Transverse colon (tissue), 4 donors: ENCODE results near the gene TOMM6. TPM values are rescaled to one million over a fixed set of nuclear protein-coding genes. Genes with fewer than 3 reads are reported as not detected.
A peak's percentile ranks its signal among the peaks of the same experiment; 100 is the strongest.

ENCODE experiments used
- DNase-seq: peaks from one replicate; pipeline ENCODE4 v3.0.0-alpha.2; 2019
- H3K27ac ChIP-seq, 4 donors: fragments of 200-600 bp; sonication (generic); 2 replicates each; pipeline ENCODE4 v1.5.1; 2016 to 2018; ENCODE audit warnings: inconsistent platforms in 4 of 4
- H3K27me3 ChIP-seq: fragments of 200-600 bp; sonication (generic); 2 replicates; pipeline ENCODE4 v1.5.1; 2017; ENCODE audit warnings: inconsistent platforms
- H3K36me3 ChIP-seq, 4 donors: fragments of 200-600 bp; sonication (generic); 2 replicates each; pipeline ENCODE4 v1.5.1; 2017 to 2019; ENCODE audit warnings: inconsistent platforms in 4 of 4
- H3K4me1 ChIP-seq, 4 donors: fragments of 200-600 bp; sonication (generic); 2 replicates each; pipeline ENCODE4 v1.5.1; 2017 to 2020; ENCODE audit warnings: inconsistent platforms in 4 of 4
- H3K4me3 ChIP-seq, 4 donors: fragments of 200-600 bp; sonication (generic); 1 replicate in 1 of 4; 2 replicates in 3 of 4; pipeline versions ENCODE4 v1.5.1 to v1.6.1; 2017 to 2019; ENCODE audit warnings: inconsistent platforms in 4 of 4
- H3K9me3 ChIP-seq, 2 donors: fragments of 200-600 bp; sonication (generic); 2 replicates each; pipeline ENCODE4 v1.5.1; 2017 to 2019; ENCODE audit warnings: inconsistent platforms in 2 of 2
- EP300 ChIP-seq: sonication (generic); formaldehyde crosslinking; IDR thresholded peaks from one replicate; pipeline ENCODE4 v1.6.1; 2017; ENCODE audit warnings: antibody characterized with exemption, low read depth
- POLR2A ChIP-seq: fragments of 450-650 bp; IDR thresholded peaks from one replicate; pipeline ENCODE4 v1.6.1; 2016; ENCODE audit warnings: antibody characterized with exemption, mild to moderate bottlenecking, moderate library complexity
- POLR2AphosphoS5 ChIP-seq, 3 donors: sonication (generic); formaldehyde crosslinking; IDR thresholded peaks; one replicate each; pipeline ENCODE4 v1.6.1; 2016; ENCODE audit warnings: antibody characterized with exemption in 3 of 3
- WGBS, 2 donors: methylation state at CpG; one replicate each; pipeline ENCODE4 v1.1.5; 2018; ENCODE audit warnings: low coverage in 1 of 2; 5-methylcytosine and 5-hydroxymethylcytosine counted together
- in situ Hi-C, 4 donors: fragments of 200-750 bp; cut with MboI; loops; one replicate each; pipeline versions ENCODE4 v1.15.0 to v1.15.1; 2017; ENCODE audit warnings: low sequenced_read_pairs in 3 of 4, low pct_ligation_motif_present in 1 of 4, low pct_unique_long_range_greater_than_20kb in 1 of 4
- intact Hi-C: fragments of 100-400 bp; cut with DNase I; formaldehyde crosslinking; loops from one replicate; pipeline ENCODE4 v1.15.1; 2023; ENCODE audit warnings: low total_unique reads
- total RNA-seq, 4 donors: library from RNA; depleted of rRNA; stranded (reverse); fragments of >200 nt; gene quantifications; one replicate each; pipeline ENCODE4 v1.1.0, GENCODE V29; 2016
- TF ChIP-seq, protein P1 (sequence below), 5 experiments: fragments of 200-600 bp in 3 of 5; fragments of 450-650 bp in 2 of 5; sonication (generic) in 3 of 5; IDR thresholded peaks; 1 replicate in 2 of 5; 2 replicates in 3 of 5; pipeline ENCODE4 v1.5.1; 2016 to 2017; ENCODE audit warnings: antibody characterized with exemption in 5 of 5, inconsistent platforms in 3 of 5, mild to moderate bottlenecking in 2 of 5, moderate library complexity in 1 of 5

Gene TOMM6
- total RNA-seq, 4 donors from 2014 or later: 24.1 to 93.1 (median 85.6) TPM

DNA sequence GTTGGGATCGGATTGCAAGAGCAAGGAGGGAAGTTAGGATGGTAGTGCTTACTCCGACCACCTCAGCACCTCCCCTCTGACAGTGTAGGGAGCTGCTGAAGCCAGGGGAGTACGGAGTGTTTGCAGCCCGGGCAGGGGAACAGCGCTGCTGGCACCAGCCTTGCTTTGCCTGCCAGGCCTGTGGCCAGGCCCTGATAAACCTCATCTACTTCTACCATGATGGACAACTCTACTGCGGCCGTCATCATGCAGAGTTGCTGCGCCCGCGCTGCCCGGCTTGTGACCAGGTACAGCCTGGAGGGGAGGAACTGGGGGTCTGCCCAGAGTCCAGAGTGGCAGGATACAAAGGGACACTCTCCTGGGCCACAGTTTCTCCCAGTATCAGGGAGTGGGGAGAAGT, 2.2 kb upstream of the TOMM6 start:
- H3K9me3 ChIP-seq: no peaks in the 10 kb centered on the region
- TF ChIP-seq, protein P1, sequence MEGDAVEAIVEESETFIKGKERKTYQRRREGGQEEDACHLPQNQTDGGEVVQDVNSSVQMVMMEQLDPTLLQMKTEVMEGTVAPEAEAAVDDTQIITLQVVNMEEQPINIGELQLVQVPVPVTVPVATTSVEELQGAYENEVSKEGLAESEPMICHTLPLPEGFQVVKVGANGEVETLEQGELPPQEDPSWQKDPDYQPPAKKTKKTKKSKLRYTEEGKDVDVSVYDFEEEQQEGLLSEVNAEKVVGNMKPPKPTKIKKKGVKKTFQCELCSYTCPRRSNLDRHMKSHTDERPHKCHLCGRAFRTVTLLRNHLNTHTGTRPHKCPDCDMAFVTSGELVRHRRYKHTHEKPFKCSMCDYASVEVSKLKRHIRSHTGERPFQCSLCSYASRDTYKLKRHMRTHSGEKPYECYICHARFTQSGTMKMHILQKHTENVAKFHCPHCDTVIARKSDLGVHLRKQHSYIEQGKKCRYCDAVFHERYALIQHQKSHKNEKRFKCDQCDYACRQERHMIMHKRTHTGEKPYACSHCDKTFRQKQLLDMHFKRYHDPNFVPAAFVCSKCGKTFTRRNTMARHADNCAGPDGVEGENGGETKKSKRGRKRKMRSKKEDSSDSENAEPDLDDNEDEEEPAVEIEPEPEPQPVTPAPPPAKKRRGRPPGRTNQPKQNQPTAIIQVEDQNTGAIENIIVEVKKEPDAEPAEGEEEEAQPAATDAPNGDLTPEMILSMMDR (IDR thresholded peaks at IDR 0.05): no peak
- TF ChIP-seq EP300: no peak
- no peak for TF ChIP-seq POLR2A
- peaks cover 15 to 31% (median 29%) of the 10 kb centered on the region in 4 donors for H3K4me1 ChIP-seq
- H3K27ac ChIP-seq: no peak overlapping the region
- 92% methylated on average over 11 of the region's 11 CpGs; no CpG with 5 or more reads in 1 of the 2 donors for WGBS, 2 donors
- intact Hi-C loops (loop anchor here (5.0 kb wide), 1 partner anchor 137 kb away; the partner anchor contains the start of genes BYSL and MED20), in situ Hi-C loops (loop anchor here in 2 of 4 donors (5.0 to 25.0 kb wide), 3 partner anchors 127 to 260 kb away; partner anchors contain the start of genes BYSL (in 1 of the 2) and MED20 (in 1 of the 2))
- peaks cover 0 to 9% (median 4%) of the 10 kb centered on the region in 4 donors for H3K36me3 ChIP-seq
- no peak for DNase-seq
- H3K4me3 ChIP-seq: no peak overlapping the region
- H3K27me3 ChIP-seq: no peaks in the 10 kb centered on the region

DNA sequence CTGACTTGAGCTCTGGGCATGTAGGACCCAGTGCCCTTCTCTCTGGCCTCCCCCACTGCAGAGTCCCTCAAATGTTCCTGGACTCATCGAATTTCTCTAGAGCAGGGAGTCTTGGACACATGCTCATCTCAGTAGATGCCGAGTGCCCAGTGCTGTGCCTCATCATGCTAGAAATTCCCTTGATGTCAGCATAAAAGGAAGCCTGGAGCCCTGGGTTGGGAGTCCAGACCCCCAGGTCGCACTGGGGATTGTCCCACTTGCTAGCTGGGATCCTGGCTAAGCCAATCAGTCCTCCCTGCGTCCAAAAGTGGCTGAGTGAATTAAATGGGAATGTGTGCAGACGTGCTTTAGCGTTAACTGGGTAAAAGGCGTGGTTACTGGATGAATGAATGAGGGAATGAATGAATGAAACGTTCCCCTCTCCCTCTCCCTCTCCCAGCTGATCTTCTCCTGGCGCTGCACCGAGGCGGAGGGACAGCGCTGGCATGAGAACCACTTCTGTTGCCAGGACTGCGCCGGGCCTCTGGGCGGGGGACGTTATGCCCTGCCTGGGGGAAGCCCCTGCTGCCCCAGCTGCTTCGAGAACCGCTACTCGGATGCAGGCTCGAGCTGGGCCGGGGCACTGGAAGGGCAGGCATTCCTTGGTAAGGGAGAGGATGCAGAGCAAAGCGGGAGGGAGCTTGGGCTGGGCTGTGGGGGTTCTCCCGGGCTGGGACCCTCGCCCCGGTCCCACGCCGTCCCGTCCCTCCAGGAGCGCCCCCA, 1.6 kb upstream of the TOMM6 start:
- peak; percentile 22 for DNase-seq
- in situ Hi-C loops (loop anchor here in 2 of 4 donors (5.0 to 25.0 kb wide), 3 partner anchors 126 to 259 kb away; partner anchors contain the start of genes BYSL (in 1 of the 2) and MED20 (in 1 of the 2)), intact Hi-C loops (loop anchor here (5.0 kb wide), 1 partner anchor 136 kb away; the partner anchor contains the start of genes BYSL and MED20)
- Histone ChIP-seq H3K4me3 (peak overlapping the region; percentile 39 to 96 (median 80)), H3K9me3 (no peaks in the 10 kb centered on the region), H3K27me3 (no peaks in the 10 kb centered on the region), H3K36me3 (peaks cover 0 to 13% (median 5%) of the 10 kb centered on the region in 4 donors), H3K27ac (peak overlapping the region; percentile 93 to 96 (median 94)), H3K4me1 (peaks cover 15 to 29% (median 26%) of the 10 kb centered on the region in 4 donors)
- WGBS, 2 donors: 22% methylated on average over 25 of the region's 29 CpGs; no CpG with 5 or more reads in 1 of the 2 donors
- TF ChIP-seq POLR2AphosphoS5 (IDR thresholded peaks at IDR 0.05) (no peak), EP300 (no peak), POLR2A (no peak)
- TF ChIP-seq, protein P1 (IDR thresholded peaks at IDR 0.05): no peak

DNA sequence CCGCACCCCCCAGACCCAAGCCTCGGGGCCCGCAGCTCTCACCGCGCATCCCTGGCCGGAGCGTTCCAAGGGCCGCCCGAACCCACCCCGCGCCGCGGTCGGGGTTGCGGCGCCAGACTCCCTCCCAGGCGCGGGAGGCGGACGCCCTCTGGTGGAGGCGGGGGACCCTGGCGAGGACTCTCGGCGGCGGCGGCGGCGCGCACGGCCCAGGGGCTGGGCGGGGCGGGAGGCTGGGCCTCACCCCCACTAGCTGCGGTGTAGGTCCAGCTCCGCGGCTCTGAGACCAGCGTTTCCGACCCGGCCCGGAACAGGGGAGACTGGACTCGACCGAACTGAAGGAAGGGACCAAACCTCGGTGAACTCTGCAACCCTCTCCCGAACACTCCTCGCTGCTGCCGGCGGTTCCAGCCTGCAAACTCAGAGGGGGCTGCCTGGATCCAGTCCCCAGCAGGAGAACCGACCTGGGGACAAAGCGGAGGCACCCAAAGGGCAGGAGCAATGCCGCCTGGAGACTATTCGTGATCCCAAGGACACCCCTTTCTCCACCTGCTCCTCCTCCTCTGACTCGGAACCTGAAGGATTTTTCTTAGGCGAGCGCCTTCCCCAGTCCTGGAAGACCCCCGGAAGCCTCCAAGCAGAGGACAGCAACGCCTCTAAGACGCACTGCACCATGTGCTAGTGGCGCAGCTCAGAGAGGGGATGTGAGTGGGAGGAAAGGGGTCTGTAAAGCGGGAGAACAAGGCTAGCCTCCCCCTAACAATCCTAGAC, 859 bp upstream of the TOMM6 start:
- Histone ChIP-seq H3K27ac (peak overlapping the region; percentile 93 to 96 (median 94)), H3K36me3 (peaks cover 0 to 14% (median 5%) of the 10 kb centered on the region in 4 donors), H3K9me3 (no peaks in the 10 kb centered on the region), H3K4me3 (peak overlapping the region; percentile 39 to 96 (median 80)), H3K27me3 (no peaks in the 10 kb centered on the region), H3K4me1 (peaks cover 9 to 21% (median 18%) of the 10 kb centered on the region in 4 donors)
- WGBS, 2 donors: 0% methylated on average over 34 of the region's 58 CpGs; no CpG with 5 or more reads in 1 of the 2 donors
- intact Hi-C loops (loop anchor here (5.0 kb wide), 1 partner anchor 136 kb away; the partner anchor contains the start of genes BYSL and MED20), in situ Hi-C loops (loop anchor here in 2 of 4 donors (5.0 to 25.0 kb wide), 3 partner anchors 126 to 258 kb away; partner anchors contain the start of genes BYSL (in 1 of the 2) and MED20 (in 1 of the 2))
- peak; percentile 93 for DNase-seq
- TF ChIP-seq, protein P1 (IDR thresholded peaks at IDR 0.05): peak in 4 of 5 experiments; percentile 74 to 92 (median 78)
- TF ChIP-seq POLR2AphosphoS5 (IDR thresholded peaks at IDR 0.05) (peak; percentile 14 to 64 (median 62)), EP300 (no peak), POLR2A (peak; percentile 27)
